Loucy (cell line): ENCODE data around the gene ZFPM1.

Experiments used
- H2AFZ ChIP-seq: fragments of 200-600 bp; sonication (generic); 2 replicates; pipeline ENCODE4 v1.6.0; 2016; ENCODE audit warnings: antibody characterized with exemption, mild to moderate bottlenecking, low read length, moderate library complexity
- H3F3A ChIP-seq: fragments of 200-600 bp; 2 replicates; pipeline ENCODE4 v1.6.0; 2016; ENCODE audit warnings: antibody characterized with exemption, low read depth, mild to moderate bottlenecking
- H3K27me3 ChIP-seq: fragments of 200-600 bp; sonication (generic); 2 replicates; pipeline ENCODE4 v1.6.1; 2014; ENCODE audit warnings: low read length, mild to moderate bottlenecking; ENCODE audit not compliant: insufficient read depth, poor library complexity, severe bottlenecking
- H3K36me3 ChIP-seq: fragments of 200-600 bp; sonication (generic); 2 replicates; pipeline ENCODE4 v1.6.1; 2016; ENCODE audit warnings: low read length; ENCODE audit not compliant: insufficient read depth
- H3K4me1 ChIP-seq: fragments of 200-600 bp; sonication (generic); 2 replicates; pipeline ENCODE4 v1.5.1; 2014; ENCODE audit warnings: low read length, mild to moderate bottlenecking; ENCODE audit not compliant: insufficient read depth, poor library complexity, severe bottlenecking
- H3K4me2 ChIP-seq: fragments of 200-600 bp; sonication (generic); 2 replicates; pipeline ENCODE4 v1.6.0; 2014; ENCODE audit warnings: antibody characterized with exemption, low read length, low read depth, mild to moderate bottlenecking; ENCODE audit not compliant: poor library complexity, severe bottlenecking
- H3K4me3 ChIP-seq: fragments of 200-600 bp; sonication (generic); 2 replicates; pipeline ENCODE4 v1.5.1; 2014; ENCODE audit warnings: low read length, mild to moderate bottlenecking, mixed read lengths; ENCODE audit not compliant: poor library complexity, severe bottlenecking
- H3K79me2 ChIP-seq: fragments of 200-600 bp; sonication (generic); 2 replicates; pipeline ENCODE4 v1.6.1; 2014; ENCODE audit warnings: low read length; ENCODE audit not compliant: insufficient read depth
- H3K9ac ChIP-seq: fragments of 200-600 bp; sonication (generic); 2 replicates; pipeline ENCODE4 v1.6.0; 2014; ENCODE audit warnings: mild to moderate bottlenecking, low read depth, low read length, moderate library complexity; ENCODE audit not compliant: poor library complexity, severe bottlenecking
- H3K9me2 ChIP-seq: fragments of 200-600 bp; sonication (generic); replicated peaks from 2 replicates; pipeline ENCODE4 v1.6.1; 2016; ENCODE audit warnings: low read depth, low read length, mixed read lengths
- H3K9me3 ChIP-seq: fragments of 200-600 bp; sonication (generic); 2 replicates; pipeline ENCODE4 v1.6.1; 2014; ENCODE audit warnings: mild to moderate bottlenecking, antibody characterized with exemption, low read length, low read depth; ENCODE audit not compliant: insufficient read depth
- H4K20me1 ChIP-seq: fragments of 200-600 bp; sonication (generic); 2 replicates; pipeline ENCODE4 v1.6.0; 2014; ENCODE audit warnings: antibody characterized with exemption, low read length, mild to moderate bottlenecking; ENCODE audit not compliant: insufficient read depth, poor library complexity, severe bottlenecking
- EZH2phosphoT487 ChIP-seq: fragments of 200-600 bp; IDR thresholded peaks from 2 replicates; pipeline ENCODE4 v1.6.1; 2018; ENCODE audit warnings: antibody characterized with exemption, mild to moderate bottlenecking, moderate library complexity, borderline replicate concordance
- TF ChIP-seq, protein P1 (sequence below): fragments of 200-600 bp; sonication (generic); conservative IDR thresholded peaks from 2 replicates; pipeline ENCODE4 v1.5.1; 2014; ENCODE audit warnings: mild to moderate bottlenecking, antibody characterized with exemption, low read length

ZFPM1 gene

GRCh38 chr16:88454523-88454947, 1.5 kb downstream of the ZFPM1 start:
- TF ChIP-seq, protein P1, sequence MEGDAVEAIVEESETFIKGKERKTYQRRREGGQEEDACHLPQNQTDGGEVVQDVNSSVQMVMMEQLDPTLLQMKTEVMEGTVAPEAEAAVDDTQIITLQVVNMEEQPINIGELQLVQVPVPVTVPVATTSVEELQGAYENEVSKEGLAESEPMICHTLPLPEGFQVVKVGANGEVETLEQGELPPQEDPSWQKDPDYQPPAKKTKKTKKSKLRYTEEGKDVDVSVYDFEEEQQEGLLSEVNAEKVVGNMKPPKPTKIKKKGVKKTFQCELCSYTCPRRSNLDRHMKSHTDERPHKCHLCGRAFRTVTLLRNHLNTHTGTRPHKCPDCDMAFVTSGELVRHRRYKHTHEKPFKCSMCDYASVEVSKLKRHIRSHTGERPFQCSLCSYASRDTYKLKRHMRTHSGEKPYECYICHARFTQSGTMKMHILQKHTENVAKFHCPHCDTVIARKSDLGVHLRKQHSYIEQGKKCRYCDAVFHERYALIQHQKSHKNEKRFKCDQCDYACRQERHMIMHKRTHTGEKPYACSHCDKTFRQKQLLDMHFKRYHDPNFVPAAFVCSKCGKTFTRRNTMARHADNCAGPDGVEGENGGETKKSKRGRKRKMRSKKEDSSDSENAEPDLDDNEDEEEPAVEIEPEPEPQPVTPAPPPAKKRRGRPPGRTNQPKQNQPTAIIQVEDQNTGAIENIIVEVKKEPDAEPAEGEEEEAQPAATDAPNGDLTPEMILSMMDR = no peak
- no peak for TF ChIP-seq EZH2phosphoT487
- peak overlapping the region; percentile 89 for H3K4me3 ChIP-seq
- H3K4me1 ChIP-seq = peaks cover 28% of the 10 kb centered on the region
- H3K9ac ChIP-seq = peak overlapping the region; percentile 91
- no peaks in the 10 kb centered on the region for H3K9me3 ChIP-seq
- H3K79me2 ChIP-seq = peaks cover 53% of the 10 kb centered on the region
- H3K36me3 ChIP-seq = no peaks in the 10 kb centered on the region
- H4K20me1 ChIP-seq = peaks cover 38% of the 10 kb centered on the region
- no peaks in the 10 kb centered on the region for H3K27me3 ChIP-seq
- peaks cover 3% of the 10 kb centered on the region; the same call in 1 of the 2 replicates for H3F3A ChIP-seq
- H2AFZ ChIP-seq = no peak overlapping the region
- peak overlapping the region; percentile 73 for H3K4me2 ChIP-seq
- H3K9me2 ChIP-seq = no peaks in the 10 kb centered on the region

DNA sequence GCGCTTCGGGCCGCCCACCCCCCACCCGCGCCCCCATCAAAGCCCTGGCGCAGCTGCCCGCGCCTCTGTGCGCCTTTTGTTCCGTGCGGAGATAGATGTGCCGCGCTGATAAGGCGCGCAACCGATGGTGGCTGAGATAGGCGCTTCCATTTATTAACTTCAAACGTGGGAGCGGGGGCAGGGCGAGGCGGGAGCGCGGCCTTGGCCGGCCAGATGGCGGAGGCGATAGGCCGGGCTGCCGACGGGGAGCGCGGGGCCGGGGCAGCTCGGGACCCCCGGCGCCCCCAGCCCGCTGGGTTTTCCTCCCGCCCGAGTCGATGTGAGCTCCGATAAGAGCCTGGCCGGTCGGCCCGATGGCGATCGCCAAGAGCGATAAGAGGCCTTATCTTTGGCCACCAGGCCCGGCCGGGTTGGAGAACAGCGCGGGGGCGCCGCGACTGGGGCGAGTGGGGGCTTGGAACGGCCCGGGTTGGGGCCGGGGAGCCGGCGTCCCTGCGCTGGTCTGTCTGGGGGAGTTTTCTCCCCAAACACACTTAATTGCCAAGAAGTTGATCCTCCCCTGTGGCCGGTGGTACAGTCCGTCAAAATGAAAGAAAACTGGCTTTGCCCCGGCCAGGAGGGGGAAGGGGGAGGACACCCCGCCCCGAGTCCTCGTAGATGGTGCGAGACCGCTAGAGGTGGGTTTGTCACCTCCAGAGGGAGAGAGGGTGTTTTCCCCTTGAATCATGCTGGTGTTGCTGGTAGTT, 2.7 kb downstream of the ZFPM1 start:
- H3K9me2 ChIP-seq = no peaks in the 10 kb centered on the region
- no peaks in the 10 kb centered on the region for H3K27me3 ChIP-seq
- H3K4me1 ChIP-seq = peaks cover 28% of the 10 kb centered on the region
- H3K36me3 ChIP-seq = no peaks in the 10 kb centered on the region
- H3K4me2 ChIP-seq = peak overlapping the region; percentile 96
- no peak for TF ChIP-seq EZH2phosphoT487
- TF ChIP-seq, protein P1 = no peak
- H4K20me1 ChIP-seq = peaks cover 47% of the 10 kb centered on the region
- peak overlapping the region; percentile 89 for H3K4me3 ChIP-seq
- H3K9me3 ChIP-seq = no peaks in the 10 kb centered on the region
- peaks cover 65% of the 10 kb centered on the region for H3K79me2 ChIP-seq
- no peak overlapping the region; the same call in 1 of the 2 replicates for H2AFZ ChIP-seq
- H3K9ac ChIP-seq = peak overlapping the region; percentile 78
- H3F3A ChIP-seq = peaks cover 3% of the 10 kb centered on the region; the same call in 1 of the 2 replicates

DNA sequence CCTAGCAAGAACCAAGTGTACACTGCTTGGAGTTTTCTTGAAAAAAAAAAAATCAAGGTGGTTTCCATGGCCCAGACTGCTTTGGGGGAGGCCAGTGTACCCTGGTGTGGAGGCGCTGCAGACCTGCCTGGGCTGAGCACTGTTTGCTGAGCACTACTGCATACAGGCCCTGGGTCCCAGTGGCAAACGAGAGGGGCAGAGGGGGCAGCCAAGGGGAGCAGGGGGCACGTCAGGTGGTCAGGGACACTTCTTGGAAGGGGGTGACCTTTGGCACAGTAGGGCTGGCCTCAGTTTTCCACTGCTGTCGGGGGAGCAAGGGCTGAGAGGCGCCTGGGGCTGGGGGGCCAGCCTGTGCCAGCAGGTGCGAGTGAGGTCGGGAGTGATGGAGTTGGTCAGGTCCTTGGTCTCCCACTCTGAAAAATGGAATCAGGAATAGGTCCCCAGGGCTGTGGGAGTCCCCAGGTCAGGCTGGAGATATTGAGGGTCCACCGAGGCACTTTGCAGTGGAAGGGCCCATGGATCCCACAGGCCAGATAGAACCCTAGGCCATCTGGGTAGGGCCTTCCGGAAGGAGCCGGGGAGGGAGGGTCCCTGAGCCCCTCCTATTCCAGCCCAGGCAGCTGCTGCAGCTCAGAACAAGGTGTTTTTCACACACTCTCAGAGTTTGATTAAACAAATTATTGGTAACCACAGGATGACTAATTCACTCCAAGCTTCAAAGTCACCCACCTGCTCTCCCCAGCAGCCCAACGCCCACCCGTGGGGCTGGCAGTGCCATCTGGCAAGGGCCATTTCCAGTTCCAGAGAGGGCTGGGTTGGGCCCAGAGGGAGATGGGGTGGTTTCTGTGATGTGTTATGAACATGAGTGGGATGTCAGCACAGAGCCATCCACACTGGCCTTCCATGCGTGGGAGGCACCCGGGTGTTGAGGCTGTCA, 3.5 kb downstream of the ZFPM1 start:
- peaks cover 51% of the 10 kb centered on the region for H4K20me1 ChIP-seq
- H3K27me3 ChIP-seq = no peaks in the 10 kb centered on the region
- H3K4me3 ChIP-seq = peak overlapping the region; percentile 89
- no peaks in the 10 kb centered on the region for H3K9me2 ChIP-seq
- H3K4me2 ChIP-seq = peak overlapping the region; percentile 96
- H3K9ac ChIP-seq = peak overlapping the region; percentile 78
- no peaks in the 10 kb centered on the region for H3K9me3 ChIP-seq
- peaks cover 28% of the 10 kb centered on the region for H3K4me1 ChIP-seq
- peaks cover 73% of the 10 kb centered on the region for H3K79me2 ChIP-seq
- no peak overlapping the region for H2AFZ ChIP-seq
- H3F3A ChIP-seq = peaks cover 3% of the 10 kb centered on the region; the same call in 1 of the 2 replicates
- no peaks in the 10 kb centered on the region for H3K36me3 ChIP-seq
- no peak for TF ChIP-seq EZH2phosphoT487
- TF ChIP-seq, protein P1 = no peak
